ENCODE results near the gene ABCC1. TPM values are rescaled to one million over a fixed set of nuclear protein-coding genes. Genes with fewer than 3 reads are reported as not detected.
"Not testable (repeated sequence)": the region's sequence is repeated elsewhere in the genome, so short reads cannot be mapped to it uniquely, and the experiment has no call there.

The ABCC1 gene
- total RNA-seq, 1 donor from 2014 or later, result 69.4 TPM

DNA sequence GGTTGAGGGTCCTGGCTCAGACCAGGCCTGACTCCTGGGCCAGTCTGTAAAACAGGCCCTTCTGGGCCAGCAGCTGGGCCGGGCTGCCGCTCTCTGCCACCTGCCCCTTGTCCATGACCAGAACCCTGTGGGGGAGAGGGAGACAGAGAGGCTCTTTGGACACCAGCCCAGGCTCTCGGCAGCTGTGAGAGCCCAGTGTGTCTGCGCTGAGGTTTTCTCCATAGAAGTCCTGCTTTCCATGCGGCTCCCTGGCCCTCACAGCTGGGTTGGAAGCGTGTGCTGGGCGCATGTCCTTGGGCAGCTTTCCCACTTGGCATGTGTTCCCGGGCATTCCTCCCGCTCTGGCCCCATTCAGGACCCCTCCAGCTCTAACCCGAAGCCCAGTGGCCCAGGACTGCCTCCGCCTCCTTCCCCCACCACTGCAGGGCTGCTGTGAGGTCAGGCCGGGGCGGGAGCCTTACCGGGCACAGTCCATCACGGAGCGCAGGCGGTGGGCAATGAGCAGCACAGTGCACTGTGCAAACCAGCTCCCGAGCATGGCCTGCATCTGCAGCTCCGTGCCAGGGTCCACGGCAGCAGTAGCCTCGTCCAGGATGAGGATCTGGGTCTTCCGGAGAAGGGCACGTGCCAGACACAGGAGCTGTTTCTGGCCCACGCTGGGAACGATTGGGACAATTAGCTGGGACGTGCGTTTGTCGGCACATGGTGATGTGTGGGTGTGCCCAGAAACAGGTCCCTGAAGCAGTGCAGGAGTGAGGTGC is 200.9 kb downstream of the ABCC1 start:
- Mint-ChIP-seq H3K27ac (no peak overlapping the region), H3K9me3 (no peaks in the 10 kb centered on the region), H3K36me3 (no peaks in the 10 kb centered on the region), H3K4me1 (no peaks in the 10 kb centered on the region), H3K4me3 (no peak overlapping the region), H3K27me3 (ENCODE audit: low read depth) (no peaks in the 10 kb centered on the region)
- TF ChIP-seq, protein P1, sequence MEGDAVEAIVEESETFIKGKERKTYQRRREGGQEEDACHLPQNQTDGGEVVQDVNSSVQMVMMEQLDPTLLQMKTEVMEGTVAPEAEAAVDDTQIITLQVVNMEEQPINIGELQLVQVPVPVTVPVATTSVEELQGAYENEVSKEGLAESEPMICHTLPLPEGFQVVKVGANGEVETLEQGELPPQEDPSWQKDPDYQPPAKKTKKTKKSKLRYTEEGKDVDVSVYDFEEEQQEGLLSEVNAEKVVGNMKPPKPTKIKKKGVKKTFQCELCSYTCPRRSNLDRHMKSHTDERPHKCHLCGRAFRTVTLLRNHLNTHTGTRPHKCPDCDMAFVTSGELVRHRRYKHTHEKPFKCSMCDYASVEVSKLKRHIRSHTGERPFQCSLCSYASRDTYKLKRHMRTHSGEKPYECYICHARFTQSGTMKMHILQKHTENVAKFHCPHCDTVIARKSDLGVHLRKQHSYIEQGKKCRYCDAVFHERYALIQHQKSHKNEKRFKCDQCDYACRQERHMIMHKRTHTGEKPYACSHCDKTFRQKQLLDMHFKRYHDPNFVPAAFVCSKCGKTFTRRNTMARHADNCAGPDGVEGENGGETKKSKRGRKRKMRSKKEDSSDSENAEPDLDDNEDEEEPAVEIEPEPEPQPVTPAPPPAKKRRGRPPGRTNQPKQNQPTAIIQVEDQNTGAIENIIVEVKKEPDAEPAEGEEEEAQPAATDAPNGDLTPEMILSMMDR (IDR thresholded peaks at IDR 0.05; ENCODE audit: unreplicated experiment), result no peak
- no peak for DNase-seq (ENCODE audit: low spot score in 2 of 2, unreplicated experiment in 2 of 2)

GRCh38 chr16:16150878-16151152 is 201.4 kb downstream of the ABCC1 start:
- Mint-ChIP-seq H3K4me1 (no peaks in the 10 kb centered on the region), H3K9me3 (no peaks in the 10 kb centered on the region), H3K27ac (no peak overlapping the region), H3K36me3 (no peaks in the 10 kb centered on the region), H3K27me3 (ENCODE audit: low read depth) (no peaks in the 10 kb centered on the region), H3K4me3 (no peak overlapping the region)
- no peak for DNase-seq (ENCODE audit: low spot score in 2 of 2, unreplicated experiment in 2 of 2)
- TF ChIP-seq, protein P1 (IDR thresholded peaks at IDR 0.05; ENCODE audit: unreplicated experiment), result no peak

DNA sequence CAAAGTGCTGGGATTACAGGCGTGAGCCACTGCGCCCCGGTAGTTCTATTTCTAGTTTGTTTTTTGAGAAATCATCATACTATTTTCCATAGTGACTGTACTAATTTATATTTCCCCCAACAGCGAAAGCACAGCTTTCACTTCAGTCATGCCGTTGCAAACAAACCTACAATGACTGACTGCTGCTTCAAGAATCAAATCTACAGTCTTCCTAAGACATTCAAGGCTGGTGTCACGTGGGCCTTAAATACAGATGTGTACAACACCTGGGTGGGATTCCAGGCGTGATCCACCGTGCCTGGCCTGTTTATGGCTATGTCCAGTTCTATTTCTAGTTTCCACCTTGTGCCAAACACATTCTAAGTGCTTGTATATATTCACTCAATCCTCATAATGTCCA is 201.9 kb downstream of the ABCC1 start:
- Mint-ChIP-seq H3K27ac (no peak overlapping the region), H3K36me3 (no peaks in the 10 kb centered on the region), H3K9me3 (no peaks in the 10 kb centered on the region), H3K27me3 (ENCODE audit: low read depth) (no peaks in the 10 kb centered on the region), H3K4me3 (no peak overlapping the region), H3K4me1 (no peaks in the 10 kb centered on the region)
- TF ChIP-seq, protein P1 (IDR thresholded peaks at IDR 0.05; ENCODE audit: unreplicated experiment), result no peak
- DNase-seq (ENCODE audit: low spot score in 2 of 2, unreplicated experiment in 2 of 2), result no peak

GRCh38 chr16:16153000-16153399 is 203.6 kb downstream of the ABCC1 start:
- H3K4me3 Mint-ChIP-seq; H3K9me3 Mint-ChIP-seq; H3K36me3 Mint-ChIP-seq; H3K4me1 Mint-ChIP-seq; DNase-seq (ENCODE audit: low spot score in 2 of 2, unreplicated experiment in 2 of 2); H3K27ac Mint-ChIP-seq; H3K27me3 Mint-ChIP-seq (ENCODE audit: low read depth): not testable (repeated sequence)

DNA sequence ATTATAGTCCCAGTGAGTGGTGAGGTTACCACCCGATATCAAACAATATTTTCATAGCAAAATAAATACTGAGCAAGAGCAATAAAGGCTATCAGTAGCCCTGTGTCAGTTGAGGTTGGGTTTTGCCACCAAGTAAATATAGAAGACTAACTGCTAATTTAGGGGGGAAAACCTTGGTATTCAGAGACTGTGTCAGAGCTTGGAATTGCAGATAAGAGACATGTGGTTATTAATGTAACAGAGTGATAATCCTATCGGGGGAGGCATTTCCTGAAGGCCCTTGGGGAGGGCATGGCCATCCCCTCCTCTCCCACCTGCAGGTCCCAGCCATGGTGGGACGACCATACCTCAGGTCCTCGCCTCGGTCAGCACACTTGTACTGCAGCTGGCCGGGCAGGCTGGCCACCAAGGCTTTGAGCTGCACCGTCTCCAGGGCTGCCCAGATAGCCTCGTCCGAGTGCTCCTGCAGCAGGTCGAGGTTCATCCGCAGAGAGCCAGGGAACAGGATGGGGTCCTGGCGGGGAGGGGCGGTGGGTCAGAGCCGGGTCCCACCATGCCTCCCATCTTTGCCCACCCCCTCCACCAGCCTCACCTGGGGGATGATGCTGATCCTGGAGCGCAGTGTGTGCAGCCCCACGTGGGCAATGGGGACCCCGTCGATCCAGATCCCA is 205.0 kb downstream of the ABCC1 start:
- no peak for DNase-seq (ENCODE audit: low spot score in 2 of 2, unreplicated experiment in 2 of 2)
- no peaks in the 10 kb centered on the region for H3K27me3 Mint-ChIP-seq (ENCODE audit: low read depth)
- H3K36me3 Mint-ChIP-seq, result no peaks in the 10 kb centered on the region
- no peak overlapping the region for H3K27ac Mint-ChIP-seq
- H3K4me1 Mint-ChIP-seq, result no peaks in the 10 kb centered on the region
- TF ChIP-seq, protein P1 (IDR thresholded peaks at IDR 0.05; ENCODE audit: unreplicated experiment), result no peak
- no peak overlapping the region for H3K4me3 Mint-ChIP-seq
- peaks cover 18% of the 10 kb centered on the region for H3K9me3 Mint-ChIP-seq

- no peak overlapping the region for H3K4me3 Mint-ChIP-seq
- H3K36me3 Mint-ChIP-seq, result no peaks in the 10 kb centered on the region
- no peaks in the 10 kb centered on the region for H3K27me3 Mint-ChIP-seq (ENCODE audit: low read depth)
- no peak for DNase-seq (ENCODE audit: low spot score in 2 of 2, unreplicated experiment in 2 of 2)
- H3K9me3 Mint-ChIP-seq, result peaks cover 23% of the 10 kb centered on the region
- TF ChIP-seq, protein P1 (IDR thresholded peaks at IDR 0.05; ENCODE audit: unreplicated experiment), result no peak
- H3K27ac Mint-ChIP-seq, result no peak overlapping the region
- H3K4me1 Mint-ChIP-seq, result no peaks in the 10 kb centered on the region
These were observed 205.8 kb downstream of the ABCC1 start for GRCh38 chr16:16155234-16155633.
